Measurements from ENCODE around the gene EIF4B.
"Not testable (repeated sequence)": the region's sequence is repeated elsewhere in the genome, so short reads cannot be mapped to it uniquely, and the experiment has no call there.

Gene EIF4B

DNA sequence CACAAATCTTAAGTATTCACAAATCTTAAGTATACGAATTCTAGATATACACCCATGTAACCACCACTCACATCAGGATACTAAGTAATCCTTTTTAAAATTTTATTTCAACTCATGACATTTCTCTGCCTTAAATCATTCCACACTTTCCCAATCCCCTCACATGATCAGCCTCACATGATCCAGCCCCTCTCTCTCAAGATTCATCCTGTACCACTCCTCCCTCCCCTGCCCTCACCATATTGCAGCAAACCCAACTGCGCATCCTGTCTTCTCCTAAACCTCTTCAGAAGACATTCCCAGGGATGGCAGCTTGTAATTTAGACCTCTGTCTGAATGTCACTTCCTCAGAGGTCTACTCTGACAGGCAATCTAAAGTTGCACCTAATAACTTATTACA lies 1.7 kb upstream of the EIF4B start:
- DNase-seq, result no peak

GRCh38 chr12:53005215-53005985 lies 856 bp upstream of the EIF4B start:
- DNase-seq, result no peak

GRCh38 chr12:53006810-53007309 lies 604 bp downstream of the EIF4B start:
- DNase-seq, result peak; percentile 67

GRCh38 chr12:53007343-53007742 lies 1.1 kb downstream of the EIF4B start:
- DNase-seq, result no peak

DNA sequence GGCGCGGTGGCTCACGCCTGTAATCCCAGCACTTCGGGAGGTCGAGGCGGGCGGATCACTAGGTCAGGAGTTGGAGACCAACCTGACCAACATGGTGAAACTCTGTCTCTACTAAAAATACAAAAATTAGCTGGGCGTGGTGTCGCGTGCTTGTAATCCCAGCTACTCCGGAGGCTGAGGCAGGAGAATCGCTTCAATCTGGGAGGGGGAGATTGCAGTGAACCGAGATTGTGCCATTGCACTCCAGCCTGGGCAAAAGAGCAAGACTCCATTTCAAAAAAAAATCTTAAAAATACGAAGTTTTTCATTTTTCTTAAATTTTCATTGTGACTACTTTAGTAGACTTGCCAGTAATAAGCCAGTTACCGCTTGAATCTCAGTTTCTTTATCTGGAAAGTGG lies 2.5 kb downstream of the EIF4B start:
- DNase-seq, result not testable (repeated sequence)

GRCh38 chr12:53010955-53011354 lies 4.7 kb downstream of the EIF4B start:
- no peak for DNase-seq

DNA sequence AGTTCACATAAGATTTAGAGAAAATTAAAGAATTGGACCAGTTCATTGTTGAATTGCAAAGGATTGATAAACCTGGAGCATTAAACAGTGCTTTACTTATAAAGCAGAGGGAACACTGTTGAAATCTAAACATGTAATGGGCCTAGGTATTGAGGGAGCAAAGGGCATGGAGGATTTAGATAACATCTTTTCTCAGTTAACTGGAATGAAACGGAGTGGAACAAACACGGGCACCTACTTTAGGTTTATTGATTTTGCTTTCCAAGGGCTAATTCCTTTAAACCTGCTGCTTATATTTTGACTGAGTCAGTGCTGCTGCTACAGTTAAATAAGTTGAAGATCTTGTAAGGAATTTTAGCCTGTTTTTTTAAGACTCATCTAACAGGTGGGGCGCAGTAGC lies 5.6 kb downstream of the EIF4B start:
- DNase-seq, result no peak

DNA sequence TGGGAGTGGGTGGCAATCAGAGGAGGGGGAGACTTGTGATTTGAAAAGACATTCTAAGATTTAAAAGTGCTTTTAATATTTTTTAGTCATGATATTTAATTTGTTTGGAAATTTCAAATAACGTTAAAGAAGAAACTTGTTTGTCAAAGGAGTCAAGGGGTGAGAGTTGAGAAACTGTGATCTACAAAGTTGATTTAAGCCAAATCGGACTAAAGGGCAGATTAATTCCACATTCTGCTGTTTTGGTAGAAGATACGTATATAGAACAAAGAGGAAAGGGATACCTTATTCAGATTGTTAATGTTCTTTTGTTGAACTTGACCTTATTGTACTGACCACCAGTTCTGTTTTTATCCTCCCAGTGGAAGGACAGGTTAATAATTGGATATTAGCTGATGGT lies 6.7 kb downstream of the EIF4B start:
- DNase-seq, result no peak

GRCh38 chr12:53014709-53015108 lies 8.5 kb downstream of the EIF4B start:
- DNase-seq, result no peak

- DNase-seq, result no peak
Measured at GRCh38 chr12:53025250-53025649, 19.0 kb downstream of the EIF4B start.

GRCh38 chr12:53027014-53027413 lies 20.8 kb downstream of the EIF4B start:
- DNase-seq, result not testable (repeated sequence)

- no peak for DNase-seq
Measured at GRCh38 chr12:53031616-53032015, 25.4 kb downstream of the EIF4B start.

- DNase-seq, result not testable (repeated sequence)
Measured at GRCh38 chr12:53033832-53034231, 27.6 kb downstream of the EIF4B start.

- no peak for DNase-seq
Measured at GRCh38 chr12:53034459-53034858, 28.2 kb downstream of the EIF4B start.

DNA sequence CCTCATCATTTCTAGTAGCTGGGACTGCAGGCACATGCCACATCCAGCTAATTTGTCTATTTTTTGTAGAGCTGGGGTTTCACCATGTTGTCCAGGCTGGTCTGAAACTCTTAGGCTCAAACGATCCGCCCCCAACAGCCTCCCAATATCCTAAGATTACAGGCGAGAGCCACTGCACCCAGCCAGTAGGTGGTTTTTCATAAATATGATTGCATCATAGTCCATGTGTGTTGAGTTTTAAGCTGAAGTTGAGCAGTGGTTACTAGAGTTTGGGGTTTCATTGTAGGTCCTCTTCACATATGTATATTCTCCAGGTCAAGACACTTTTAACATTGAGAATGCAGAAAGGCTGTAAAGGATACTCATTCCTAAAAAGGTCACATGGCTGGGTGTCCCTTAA lies 30.5 kb downstream of the EIF4B start:
- no peak for DNase-seq

GRCh38 chr12:53039851-53040250 lies 33.6 kb downstream of the EIF4B start:
- no peak for DNase-seq

DNA sequence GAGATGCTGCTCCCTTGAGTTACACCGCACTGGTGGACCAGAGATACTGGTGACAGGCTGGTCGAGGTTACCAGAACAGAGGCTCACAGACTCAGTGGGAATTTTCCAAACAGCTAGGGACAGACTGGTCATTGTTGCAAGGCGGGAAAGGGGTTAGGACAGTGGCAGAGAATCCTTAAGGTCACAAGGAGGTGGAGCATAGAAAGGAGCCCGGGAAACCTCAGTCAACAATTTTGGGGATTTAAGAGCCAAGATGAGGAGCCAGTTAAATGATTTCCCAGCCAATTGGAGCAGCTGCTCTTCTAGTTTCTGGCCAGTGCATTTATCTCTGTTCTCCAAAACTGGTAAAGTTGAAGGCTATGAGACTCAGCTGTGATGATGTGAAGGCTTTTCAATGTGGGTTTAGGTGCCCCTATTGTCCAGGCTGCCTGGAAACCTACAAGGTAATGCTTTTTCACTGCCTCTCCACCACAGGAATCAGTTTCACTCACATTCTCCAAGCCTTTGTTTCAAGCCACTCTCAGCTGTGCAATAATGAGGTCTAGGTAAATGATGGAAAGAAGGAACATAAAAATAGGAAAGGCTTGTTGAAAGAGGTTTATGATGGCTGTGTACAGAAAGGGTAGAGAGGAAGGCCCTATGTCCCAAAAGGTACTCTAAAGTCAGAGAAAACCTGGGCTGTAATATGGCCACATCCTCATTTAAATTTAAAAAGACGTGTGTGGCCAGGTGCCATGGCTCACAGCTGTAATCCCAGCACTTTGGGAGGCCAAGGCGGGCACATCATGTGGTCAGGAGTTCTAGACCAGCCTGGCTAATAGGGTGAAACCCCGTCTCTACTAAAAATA lies 36.6 kb downstream of the EIF4B start:
- DNase-seq, result no peak

GRCh38 chr12:53044052-53044581 lies 37.9 kb downstream of the EIF4B start:
- DNase-seq, result no peak

DNA sequence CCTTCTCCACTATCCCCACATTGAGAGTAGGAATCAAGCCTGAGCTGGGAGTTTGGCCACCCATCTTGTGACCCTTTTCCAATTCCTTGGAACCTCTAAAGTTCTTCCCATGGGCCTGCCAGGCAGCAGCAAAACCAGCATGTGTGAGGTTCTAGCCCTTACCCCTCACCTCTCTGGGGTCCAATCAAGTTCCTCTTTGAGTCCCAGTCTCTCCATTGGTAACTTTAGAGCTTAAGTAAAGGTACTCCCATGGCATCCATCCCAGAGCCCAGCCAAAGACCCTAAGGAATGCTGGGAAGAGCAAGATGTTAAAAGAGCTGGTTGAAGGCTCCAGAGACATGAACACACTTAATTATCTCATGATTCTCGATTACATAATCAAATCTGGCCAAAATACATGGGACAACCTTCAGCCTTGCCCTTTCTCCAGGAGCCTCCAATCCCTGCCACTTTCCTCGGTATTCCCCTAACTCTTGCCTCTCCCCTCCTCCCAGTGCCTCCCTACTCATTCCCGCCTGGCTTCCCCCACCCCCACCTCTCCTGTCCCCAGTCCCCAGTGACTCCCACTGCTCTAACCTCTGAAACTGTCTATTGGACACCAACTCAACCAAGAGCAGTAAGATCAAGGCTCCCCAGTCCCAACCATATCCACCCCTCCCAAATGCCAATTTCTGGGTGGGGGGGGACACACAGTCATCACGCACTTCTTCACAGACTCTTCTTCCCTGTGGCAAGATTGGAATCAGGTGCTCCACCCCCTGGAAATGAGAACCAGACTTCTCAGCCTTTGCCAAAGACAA lies 38.8 kb downstream of the EIF4B start:
- DNase-seq, result no peak

- no peak for DNase-seq
Measured at GRCh38 chr12:53045696-53046045, 39.4 kb downstream of the EIF4B start.

DNA sequence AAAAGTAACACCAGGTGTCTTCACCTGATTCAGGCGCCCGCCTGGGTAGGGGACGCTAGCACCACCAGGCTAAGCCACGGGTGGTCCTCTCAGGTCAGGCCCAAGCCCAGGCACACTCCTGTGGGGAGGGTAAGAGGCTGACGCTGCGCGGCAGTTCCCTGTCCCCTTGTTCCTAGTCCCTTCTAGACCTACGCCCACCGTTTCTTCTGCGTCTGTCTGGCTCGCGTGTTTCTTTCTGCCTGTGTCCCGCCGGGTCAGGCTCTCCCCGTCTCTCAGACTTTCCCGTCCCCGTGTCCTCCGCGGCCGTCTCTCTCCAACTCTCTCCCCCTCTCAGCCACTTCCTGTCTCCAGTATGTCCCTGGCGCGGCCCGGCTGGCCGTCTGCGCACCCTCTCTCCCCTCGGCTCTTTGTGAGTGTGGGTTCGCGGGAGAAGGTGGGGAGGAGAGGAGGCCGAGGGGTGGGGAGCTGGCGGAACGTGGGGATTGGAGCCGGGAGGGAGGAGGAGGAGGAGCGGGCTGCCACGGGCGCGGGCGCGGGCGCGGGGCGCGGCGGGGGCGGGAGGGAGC lies 40.5 kb downstream of the EIF4B start:
- DNase-seq, result peak; percentile 41

GRCh38 chr12:53047221-53048032 lies 41.2 kb downstream of the EIF4B start:
- peak; percentile 52 for DNase-seq

All from CD4-positive, alpha-beta T cell treated with Interleukin-4 for 4 hours (primary cell).